ENCODE measurements around the gene DSE. TPM values are rescaled to one million over a fixed set of nuclear protein-coding genes. Genes with fewer than 3 reads are reported as not detected.

DSE gene
- polyA plus RNA-seq, 2 of the 4 experiments (the other 2 are of a cell fraction): 20.2 to 22.7 TPM

- H3K27ac ChIP-seq: no peak overlapping the region
- no peak overlapping the region for H3K4me2 ChIP-seq
- ChIA-PET CTCF (interaction anchor here (1.2 kb wide), 1 partner anchor 13 kb away, joined by 3 read pairs; no protein-coding TSS in a partner anchor), POLR2A (no interaction called here)
- WGBS (ENCODE audit: missing lambda C conversion rate): 79% methylated on average over 2 of the region's 2 CpGs
- no peak for TF ChIP-seq CHD4 (IDR thresholded peaks at IDR 0.05; ENCODE audit: borderline replicate concordance)
- no peak for TF ChIP-seq GATA3 (IDR thresholded peaks at IDR 0.05; ENCODE audit: borderline replicate concordance)
- TF ChIP-seq, protein P1, sequence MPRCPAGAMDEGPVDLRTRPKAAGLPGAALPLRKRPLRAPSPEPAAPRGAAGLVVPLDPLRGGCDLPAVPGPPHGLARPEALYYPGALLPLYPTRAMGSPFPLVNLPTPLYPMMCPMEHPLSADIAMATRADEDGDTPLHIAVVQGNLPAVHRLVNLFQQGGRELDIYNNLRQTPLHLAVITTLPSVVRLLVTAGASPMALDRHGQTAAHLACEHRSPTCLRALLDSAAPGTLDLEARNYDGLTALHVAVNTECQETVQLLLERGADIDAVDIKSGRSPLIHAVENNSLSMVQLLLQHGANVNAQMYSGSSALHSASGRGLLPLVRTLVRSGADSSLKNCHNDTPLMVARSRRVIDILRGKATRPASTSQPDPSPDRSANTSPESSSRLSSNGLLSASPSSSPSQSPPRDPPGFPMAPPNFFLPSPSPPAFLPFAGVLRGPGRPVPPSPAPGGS (IDR thresholded peaks at IDR 0.05): no peak
- no peak for TF ChIP-seq SMC3 (IDR thresholded peaks at IDR 0.05)
- no peak for TF ChIP-seq FOSL2 (IDR thresholded peaks at IDR 0.05)
- TF ChIP-seq FOSL2 (CRISPR knock-in tag; IDR thresholded peaks at IDR 0.05): no peak
- DNase-seq (ENCODE audit: low read depth in 1 of 2, low spot score in 1 of 2) (no peak), FAIRE-seq (no peak), ATAC-seq (no peak)
- 0 out of 3 replicates have a peak, but pooled peaks cover 4% of the 10 kb centered on the region for H3K4me1 ChIP-seq
- no peaks in the 10 kb centered on the region for H3K9me3 ChIP-seq
- no peak overlapping the region for H3K4me3 ChIP-seq
Observed at GRCh38 chr6:116419069-116419786, 48.5 kb downstream of the DSE start.

GRCh38 chr6:116420341-116420740, 49.6 kb downstream of the DSE start:
- no peak for TF ChIP-seq RNF2 (IDR thresholded peaks at IDR 0.05; ENCODE audit: borderline replicate concordance, low read depth)
- no peak for TF ChIP-seq CTCF (IDR thresholded peaks at IDR 0.05)
- no peak for TF ChIP-seq EHMT2 (IDR thresholded peaks at IDR 0.05; ENCODE audit: low read depth)
- no peak for TF ChIP-seq RARB (CRISPR knock-in tag; IDR thresholded peaks at IDR 0.05)
- no peak for TF ChIP-seq CEBPB (IDR thresholded peaks at IDR 0.05)
- TF ChIP-seq REST (IDR thresholded peaks at IDR 0.05): no peak
- no peak for TF ChIP-seq HMGXB4 (CRISPR knock-in tag; IDR thresholded peaks at IDR 0.05; ENCODE audit: borderline replicate concordance)
- no peak for TF ChIP-seq TP53 (CRISPR knock-in tag; IDR thresholded peaks at IDR 0.05)
- TF ChIP-seq BHLHE40 (IDR thresholded peaks at IDR 0.05; ENCODE audit: low read depth, low read length): no peak
- TF ChIP-seq NPAS2 (CRISPR knock-in tag; IDR thresholded peaks at IDR 0.05; ENCODE audit: borderline replicate concordance): no peak
- no peak for TF ChIP-seq FOSB (CRISPR knock-in tag; IDR thresholded peaks at IDR 0.05)
- TF ChIP-seq TFCP2L1 (CRISPR knock-in tag; IDR thresholded peaks at IDR 0.05): no peak
- no peak for TF ChIP-seq POLR2AphosphoS2 (conservative IDR thresholded peaks at IDR 0.05; ENCODE audit: low read length)
- ChIA-PET CTCF (no interaction called here), POLR2A (no interaction called here)
- H3K27ac ChIP-seq: no peak overlapping the region
- DNase-seq (ENCODE audit: low read depth in 1 of 2, low spot score in 1 of 2): no peak
- H3K4me3 ChIP-seq: no peak overlapping the region
- 0 out of 3 replicates have a peak, but pooled peaks cover 4% of the 10 kb centered on the region for H3K4me1 ChIP-seq
- H3K9me3 ChIP-seq: no peaks in the 10 kb centered on the region
- H3K4me2 ChIP-seq: no peak overlapping the region
- ATAC-seq: no peak
- no peak for FAIRE-seq
- whole genome bisulfite sequencing (ENCODE audit: missing lambda C conversion rate): 91% methylated on average over 5 of the region's 5 CpGs
